K562 (cell line): Measurements from ENCODE around the gene RAB25. TPM values are rescaled to one million over a fixed set of nuclear protein-coding genes. Genes with fewer than 3 reads are reported as not detected.

Source experiments
- ARHGAP35 ChIP-seq: fragments of 450-650 bp; IDR thresholded peaks from 2 replicates; pipeline ENCODE4 v1.6.1; 2018; ENCODE audit not compliant: partially characterized antibody
- CCAR2 ChIP-seq: fragments of 200-400 bp; formaldehyde crosslinking; IDR thresholded peaks from 2 replicates; pipeline ENCODE4 v1.6.1; 2017; ENCODE audit warnings: mild to moderate bottlenecking, low read depth, low read length
- NKRF ChIP-seq: fragments of 450-650 bp; IDR thresholded peaks from 2 replicates; pipeline ENCODE4 v1.6.1; 2016; ENCODE audit warnings: borderline replicate concordance
- PBX2 ChIP-seq, 2 experiments: IDR thresholded peaks in 1 of 2; conservative IDR thresholded peaks in 1 of 2; 2 replicates each; pipeline ENCODE4 v1.6.1; 2016; ENCODE audit warnings: low read depth in 2 of 2, mild to moderate bottlenecking in 1 of 2, missing compliant biosample characterization in 1 of 2, missing genetic modification characterization in 1 of 2, moderate library complexity in 1 of 2
- PHB2 ChIP-seq: fragments of 450-650 bp; IDR thresholded peaks from 2 replicates; pipeline ENCODE4 v1.6.1; 2017; ENCODE audit warnings: low read depth
- REST ChIP-seq, 2 experiments: fragments of 450-650 bp; formaldehyde crosslinking in 1 of 2; IDR thresholded peaks; 2 replicates each; pipeline versions ENCODE4 v1.4.0 to v1.6.1; 2014 to 2020; ENCODE audit warnings: mild to moderate bottlenecking in 2 of 2, borderline replicate concordance in 1 of 2, low read depth in 1 of 2
- RFX1 ChIP-seq: fragments of 450-650 bp; IDR thresholded peaks from 2 replicates; pipeline ENCODE4 v1.6.1; 2016; ENCODE audit warnings: mild to moderate bottlenecking, moderate library complexity
- SAFB ChIP-seq: fragments of 200-400 bp; formaldehyde crosslinking; IDR thresholded peaks from 2 replicates; pipeline ENCODE4 v1.6.1; 2017; ENCODE audit warnings: low read depth, low read length, borderline replicate concordance
- SMARCA4 ChIP-seq: fragments of 450-650 bp; IDR thresholded peaks from 2 replicates; pipeline ENCODE4 v1.6.1; 2016
- SMARCB1 ChIP-seq: IDR thresholded peaks from 2 replicates; pipeline ENCODE4 v1.6.1; 2011; ENCODE audit warnings: improper control_type of control experiment, low read depth; ENCODE audit not compliant: insufficient read length
- XRCC5 ChIP-seq: fragments of 200-400 bp; formaldehyde crosslinking; IDR thresholded peaks from 2 replicates; pipeline ENCODE4 v1.6.1; 2017; ENCODE audit warnings: low read depth, mild to moderate bottlenecking, low read length
- ZNF174 ChIP-seq: fragments of 250-450 bp; sonication (Bioruptor Pico); IDR thresholded peaks from 2 replicates; pipeline ENCODE4 v1.4.0; 2020; ENCODE audit warnings: mild to moderate bottlenecking
- polyA plus RNA-seq, 8 experiments: library from polyadenylated mRNA; depleted of rRNA in 4 of 8; stranded (reverse) in 5 of 8; unstranded in 3 of 8; fragments of >200 nt; fragmentation: Nextera tagmentation in 2 of 8; fragmentation: Illumina TruSeq in 1 of 8; extraction: Ambion mirVana in 2 of 8; extraction: Trizol in 1 of 8; gene quantifications; 2 replicates each; pipeline versions ENCODE4 v1.2.1 to v1.2.3, GENCODE V29; 2011 to 2014; ENCODE audit warnings: inconsistent platforms in 1 of 8, missing spikeins in 1 of 8
- total RNA-seq, 7 experiments: library from RNA; depleted of rRNA in 6 of 7; stranded (reverse); fragments of >200 nt in 6 of 7; fragmentation: Illumina TruSeq in 2 of 7; extraction: Trizol in 2 of 7; gene quantifications; 2 replicates each; pipeline versions ENCODE4 v1.2.1 to v1.2.3, GENCODE V29; 2011 to 2021; ENCODE audit warnings: low replicate concordance in 1 of 7
- TF ChIP-seq, protein P1 (sequence below): fragments of 200-800 bp; sonication (Bioruptor generic); IDR thresholded peaks from 2 replicates; pipeline ENCODE4 v1.6.1; 2017; ENCODE audit warnings: missing genetic modification characterization, missing compliant biosample characterization

RAB25 gene
- total and polyA plus RNA-seq, 9 of the 15 experiments (the other 6 are each of a cell fraction or from before 2014, with no cell fraction given) = 0.10 to 0.27 (median 0.13) TPM; not detected in 6

- TF ChIP-seq REST (IDR thresholded peaks at IDR 0.05; ENCODE audit: borderline replicate concordance) (peak; percentile 83), REST (CRISPR knock-in tag; IDR thresholded peaks at IDR 0.05; ENCODE audit: low read depth) (no peak), CCAR2 (no peak), SMARCA4 (no peak), ZNF174 (CRISPR knock-in tag) (no peak), ARHGAP35 (no peak), NKRF (no peak), XRCC5 (peak; percentile 36; the same call in 1 of the 2 replicates), PHB2 (no peak), RFX1 (no peak), PBX2 (CRISPR knock-in tag; IDR thresholded peaks at IDR 0.05; ENCODE audit: low read depth) (no peak), PBX2 (tag; conservative IDR thresholded peaks at IDR 0.05; ENCODE audit: low read depth) (no peak), SMARCB1 (no peak), SAFB (no peak)
- TF ChIP-seq, protein P1, sequence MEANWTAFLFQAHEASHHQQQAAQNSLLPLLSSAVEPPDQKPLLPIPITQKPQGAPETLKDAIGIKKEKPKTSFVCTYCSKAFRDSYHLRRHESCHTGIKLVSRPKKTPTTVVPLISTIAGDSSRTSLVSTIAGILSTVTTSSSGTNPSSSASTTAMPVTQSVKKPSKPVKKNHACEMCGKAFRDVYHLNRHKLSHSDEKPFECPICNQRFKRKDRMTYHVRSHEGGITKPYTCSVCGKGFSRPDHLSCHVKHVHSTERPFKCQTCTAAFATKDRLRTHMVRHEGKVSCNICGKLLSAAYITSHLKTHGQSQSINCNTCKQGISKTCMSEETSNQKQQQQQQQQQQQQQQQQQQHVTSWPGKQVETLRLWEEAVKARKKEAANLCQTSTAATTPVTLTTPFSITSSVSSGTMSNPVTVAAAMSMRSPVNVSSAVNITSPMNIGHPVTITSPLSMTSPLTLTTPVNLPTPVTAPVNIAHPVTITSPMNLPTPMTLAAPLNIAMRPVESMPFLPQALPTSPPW = no peak
These were observed 29.9 kb downstream of the RAB25 start (continued) for GRCh38 chr1:156090840-156091188.
